ENCODE data around the gene CD151.

Gene CD151

GRCh38 chr11:841981-842369, 9.2 kb downstream of the CD151 start:
- no peak for DNase-seq (ENCODE audit: low read depth in 2 of 3, low spot score in 1 of 3)

- DNase-seq (ENCODE audit: low read depth in 2 of 3, low spot score in 1 of 3) = peak; percentile 77 to 87 (median 81)
Measured at GRCh38 chr11:842370-843002, 9.7 kb downstream of the CD151 start, which contains the start of the genes POLR2L and TSPAN4. Gene POLR2L, minus strand, starts transcription at chr11:842529. Its CDS starts 21 bp downstream, at chr11:842508. Gene TSPAN4, plus strand, starts transcription at chr11:842852. Its CDS starts 7,453 bp downstream, at chr11:850305.

GRCh38 chr11:843086-843734, 10.5 kb downstream of the CD151 start:
- no peak for DNase-seq (ENCODE audit: low read depth in 2 of 3, low spot score in 1 of 3)

- no peak for DNase-seq (ENCODE audit: low read depth in 2 of 3, low spot score in 1 of 3)
Measured at GRCh38 chr11:843818-844692, 11.3 kb downstream of the CD151 start.

GRCh38 chr11:844693-845644, 12.2 kb downstream of the CD151 start:
- no peak for DNase-seq (ENCODE audit: low read depth in 2 of 3, low spot score in 1 of 3)

- DNase-seq (ENCODE audit: low read depth in 2 of 3, low spot score in 1 of 3) = no peak
Measured at GRCh38 chr11:845872-846495, 13.2 kb downstream of the CD151 start.

GRCh38 chr11:846496-847098, 13.8 kb downstream of the CD151 start:
- DNase-seq (ENCODE audit: low read depth in 2 of 3, low spot score in 1 of 3) = no peak

- no peak for DNase-seq (ENCODE audit: low read depth in 2 of 3, low spot score in 1 of 3)
Measured at GRCh38 chr11:847876-848275, 15.1 kb downstream of the CD151 start.

GRCh38 chr11:848380-848931, 15.7 kb downstream of the CD151 start:
- DNase-seq (ENCODE audit: low read depth in 2 of 3, low spot score in 1 of 3) = peak in 2 of 3 donors; percentile 56 to 70

GRCh38 chr11:849104-849824, 16.5 kb downstream of the CD151 start:
- DNase-seq (ENCODE audit: low read depth in 2 of 3, low spot score in 1 of 3) = no peak

- DNase-seq (ENCODE audit: low read depth in 2 of 3, low spot score in 1 of 3) = no peak
Measured at GRCh38 chr11:849951-850774, 17.4 kb downstream of the CD151 start.

- no peak for DNase-seq (ENCODE audit: low read depth in 2 of 3, low spot score in 1 of 3)
Measured at GRCh38 chr11:850775-851763, 18.3 kb downstream of the CD151 start.

GRCh38 chr11:852762-853161, 20.0 kb downstream of the CD151 start:
- no peak for DNase-seq (ENCODE audit: low read depth in 2 of 3, low spot score in 1 of 3)

- no peak for DNase-seq (ENCODE audit: low read depth in 2 of 3, low spot score in 1 of 3)
Measured at GRCh38 chr11:853682-854448, 21.1 kb downstream of the CD151 start.

GRCh38 chr11:854601-855329, 22.0 kb downstream of the CD151 start:
- DNase-seq (ENCODE audit: low read depth in 2 of 3, low spot score in 1 of 3) = no peak
